ENCODE measurements around the gene CPAMD8.

GRCh38 chr19:16936901-16937300 lies 89.7 kb downstream of the CPAMD8 start:
- no peak for TF ChIP-seq CTCF (conservative IDR thresholded peaks at IDR 0.05; ENCODE audit: low read depth, low read length)
- TF ChIP-seq EZH2phosphoT487 (IDR thresholded peaks at IDR 0.05; ENCODE audit: borderline replicate concordance, low read length) = no peak

All from PC-3 (cell line).